ENCODE results near the gene RAB36. TPM values are rescaled to one million over a fixed set of nuclear protein-coding genes. Genes with fewer than 3 reads are reported as not detected.

RAB36 gene
- total and polyA plus RNA-seq, 10 donors: 1.0 to 3.7 (median 1.6) TPM

- peaks cover 5 to 86% (median 28%) of the 10 kb centered on the region in 6 donors for H3K4me1 ChIP-seq
- 69 to 81% (median 78%) methylated on average over 11 of the region's 11 CpGs for WGBS, 5 donors
- H3K9me3 ChIP-seq: no peaks in the 10 kb centered on the region
- intact Hi-C loops (cut with DNase I; ENCODE audit: low total_unique reads): no loop called here
- TF ChIP-seq POLR2AphosphoS5 (IDR thresholded peaks at IDR 0.05) (peak in 2 of 3 donors; percentile 24 to 38), POLR2A (IDR thresholded peaks at IDR 0.05) (no peak), CTCF (IDR thresholded peaks at IDR 0.05 in 8 of 11, conservative IDR thresholded peaks at IDR 0.05 in 3 of 11) (no peak)
- H3K36me3 ChIP-seq: peaks cover 0 to 47% (median 5%) of the 10 kb centered on the region in 6 donors
- H3K27me3 ChIP-seq (replicated peaks in 1 of 7): no peaks in the 10 kb centered on the region
- no peak overlapping the region for H3K27ac ChIP-seq
- peak; percentile 72 for DNase-seq
- H3K4me3 ChIP-seq: no peak overlapping the region
Observed at GRCh38 chr22:23207729-23208393, 62.6 kb downstream of the RAB36 start.

GRCh38 chr22:23210428-23211170 is 65.3 kb downstream of the RAB36 start:
- no peak overlapping the region for H3K4me3 ChIP-seq
- intact Hi-C loops (cut with DNase I; ENCODE audit: low total_unique reads): no loop called here
- 72 to 78% (median 75%) methylated on average over 6 of the region's 6 CpGs for WGBS, 5 donors
- no peak for TF ChIP-seq POLR2AphosphoS5 (IDR thresholded peaks at IDR 0.05)
- no peak for TF ChIP-seq CTCF (IDR thresholded peaks at IDR 0.05 in 8 of 11, conservative IDR thresholded peaks at IDR 0.05 in 3 of 11)
- TF ChIP-seq POLR2A (IDR thresholded peaks at IDR 0.05): no peak
- H3K27ac ChIP-seq: no peak overlapping the region
- peaks cover 0 to 29% (median 0%) of the 10 kb centered on the region in 6 donors for H3K36me3 ChIP-seq
- H3K4me1 ChIP-seq: peaks cover 19 to 86% (median 44%) of the 10 kb centered on the region in 6 donors
- H3K9me3 ChIP-seq: no peaks in the 10 kb centered on the region
- H3K27me3 ChIP-seq (replicated peaks in 1 of 7): no peaks in the 10 kb centered on the region
- no peak for DNase-seq

- no peak for TF ChIP-seq POLR2AphosphoS5 (IDR thresholded peaks at IDR 0.05)
- TF ChIP-seq POLR2A (IDR thresholded peaks at IDR 0.05): no peak
- TF ChIP-seq CTCF (IDR thresholded peaks at IDR 0.05 in 8 of 11, conservative IDR thresholded peaks at IDR 0.05 in 3 of 11): no peak
- no peak overlapping the region for H3K4me3 ChIP-seq
- H3K27me3 ChIP-seq (replicated peaks in 1 of 7): no peaks in the 10 kb centered on the region
- intact Hi-C loops (cut with DNase I; ENCODE audit: low total_unique reads): no loop called here
- H3K4me1 ChIP-seq: peaks cover 26 to 91% (median 54%) of the 10 kb centered on the region in 6 donors
- no peaks in the 10 kb centered on the region for H3K9me3 ChIP-seq
- DNase-seq: peak; percentile 32
- no peak overlapping the region for H3K27ac ChIP-seq
- H3K36me3 ChIP-seq: peaks cover 0 to 24% (median 0%) of the 10 kb centered on the region in 6 donors
- WGBS, 5 donors: 86 to 100% (median 93%) methylated on average over 3 of the region's 3 CpGs
Observed at GRCh38 chr22:23211622-23212021, 66.3 kb downstream of the RAB36 start.

Data from spleen (tissue), 11 donors.